ENCODE results near the gene NLRX1.
"Not testable (repeated sequence)": the region's sequence is repeated elsewhere in the genome, so short reads cannot be mapped to it uniquely, and the experiment has no call there.

NLRX1 gene

DNA sequence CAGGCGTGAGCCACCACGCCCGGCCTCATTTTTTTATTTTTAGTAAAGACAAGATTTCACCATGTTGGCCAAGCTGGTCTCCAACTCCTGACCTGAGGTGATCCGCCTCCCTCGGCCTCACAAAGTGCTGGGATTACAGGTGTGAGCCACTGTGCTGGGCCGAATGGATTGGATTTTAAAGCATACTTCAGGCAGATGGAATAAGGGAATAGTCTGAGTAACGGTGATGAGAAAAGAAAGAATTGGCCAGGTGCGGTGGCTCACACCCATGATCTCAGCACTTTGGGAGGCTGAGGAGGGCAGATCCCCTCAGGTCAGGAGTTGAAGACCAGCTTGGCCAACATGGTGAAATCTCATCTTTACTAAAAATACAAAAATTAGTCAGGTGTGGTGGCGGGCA lies 35.5 kb downstream of the NLRX1 start:
- Mint-ChIP-seq H3K4me3 (no peak overlapping the region), H3K4me1 (ENCODE audit: low read depth) (peaks cover 21% of the 10 kb centered on the region), H3K27me3 (no peaks in the 10 kb centered on the region), H3K36me3 (ENCODE audit: low read depth) (peaks cover 12% of the 10 kb centered on the region), H3K27ac (no peak overlapping the region), H3K9me3 (no peaks in the 10 kb centered on the region)
- no peak for DNase-seq

DNA sequence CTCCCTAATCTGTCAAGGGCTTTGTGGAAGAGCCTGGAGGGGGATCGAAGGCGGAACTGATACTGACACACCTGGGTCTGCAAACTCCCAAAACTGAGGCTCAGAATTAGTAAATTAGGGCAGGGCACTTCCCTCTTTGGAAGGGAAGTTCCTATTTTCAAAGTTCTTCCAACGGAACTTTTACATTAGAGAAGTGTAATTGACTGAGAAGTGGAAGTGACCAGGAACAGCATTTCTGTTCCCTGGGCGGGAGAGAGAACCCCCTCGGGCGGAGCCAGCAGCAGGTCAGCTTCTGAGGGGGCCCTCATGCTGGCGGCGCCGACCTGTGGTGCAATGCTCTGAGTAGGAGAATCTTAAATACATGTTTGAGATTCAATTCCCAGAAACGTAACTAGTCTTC lies 36.6 kb downstream of the NLRX1 start:
- Mint-ChIP-seq H3K4me3 (peak overlapping the region; percentile 42), H3K36me3 (ENCODE audit: low read depth) (peaks cover 12% of the 10 kb centered on the region), H3K4me1 (ENCODE audit: low read depth) (peaks cover 27% of the 10 kb centered on the region), H3K27me3 (no peaks in the 10 kb centered on the region), H3K9me3 (no peaks in the 10 kb centered on the region), H3K27ac (peak overlapping the region; percentile 47)
- DNase-seq, result no peak

DNA sequence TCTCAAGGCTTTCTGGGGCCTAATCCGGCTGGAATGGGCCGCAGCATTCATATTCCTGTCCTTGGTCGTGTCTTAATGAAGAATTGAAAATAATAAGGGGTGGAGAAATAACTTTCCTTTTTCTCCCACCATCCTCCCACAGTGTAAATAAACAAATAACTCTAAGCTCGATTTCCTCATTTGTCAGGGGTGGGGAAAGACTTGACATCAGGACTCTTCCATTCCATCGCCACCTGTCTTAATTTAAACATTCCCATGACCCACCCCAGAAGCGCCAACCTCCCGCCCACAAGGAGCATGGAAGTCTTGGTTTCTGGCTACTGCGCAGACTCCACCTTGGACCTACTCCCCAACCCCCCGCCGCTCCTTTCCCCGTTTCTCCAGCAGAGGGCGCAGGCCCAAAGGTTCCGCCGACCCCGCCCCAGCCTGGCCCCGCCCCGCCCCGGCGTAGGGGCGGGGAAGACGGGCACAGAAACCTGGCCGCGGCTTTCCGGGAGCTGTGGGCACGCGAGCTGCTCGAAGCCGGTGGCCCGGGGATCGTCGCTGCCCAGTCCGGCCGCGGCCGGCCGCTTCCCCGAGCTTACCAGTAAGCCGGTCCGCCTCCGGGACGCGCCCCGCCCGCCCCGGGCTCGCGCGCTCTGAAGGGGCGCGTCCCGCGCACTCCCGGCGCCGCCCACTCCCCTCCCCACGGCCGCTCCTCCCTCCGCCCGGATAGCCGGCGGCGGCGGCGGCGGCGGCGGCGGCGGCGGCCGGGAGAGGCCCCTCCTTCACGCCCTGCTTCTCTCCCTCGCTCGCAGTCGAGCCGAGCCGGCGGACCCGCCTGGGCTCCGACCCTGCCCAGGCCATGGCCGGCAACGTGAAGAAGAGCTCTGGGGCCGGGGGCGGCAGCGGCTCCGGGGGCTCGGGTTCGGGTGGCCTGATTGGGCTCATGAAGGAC lies 37.3 kb downstream of the NLRX1 start, which contains the start of gene CBL:
Gene CBL, plus strand, starts transcription at position 766 of the 937 bp plus-strand sequence. Its CDS starts 79 bp downstream, at position 845.
- Mint-ChIP-seq H3K4me3 (peak within 1 kb of the TSS; percentile 94), H3K4me1 (ENCODE audit: low read depth) (peaks cover 31% of the 10 kb centered on the region), H3K27me3 (no peaks in the 10 kb centered on the region), H3K36me3 (ENCODE audit: low read depth) (peaks cover 12% of the 10 kb centered on the region), H3K9me3 (no peaks in the 10 kb centered on the region), H3K27ac (peak within 1 kb of the TSS; percentile 92)
- DNase-seq, result peak; percentile 99

DNA sequence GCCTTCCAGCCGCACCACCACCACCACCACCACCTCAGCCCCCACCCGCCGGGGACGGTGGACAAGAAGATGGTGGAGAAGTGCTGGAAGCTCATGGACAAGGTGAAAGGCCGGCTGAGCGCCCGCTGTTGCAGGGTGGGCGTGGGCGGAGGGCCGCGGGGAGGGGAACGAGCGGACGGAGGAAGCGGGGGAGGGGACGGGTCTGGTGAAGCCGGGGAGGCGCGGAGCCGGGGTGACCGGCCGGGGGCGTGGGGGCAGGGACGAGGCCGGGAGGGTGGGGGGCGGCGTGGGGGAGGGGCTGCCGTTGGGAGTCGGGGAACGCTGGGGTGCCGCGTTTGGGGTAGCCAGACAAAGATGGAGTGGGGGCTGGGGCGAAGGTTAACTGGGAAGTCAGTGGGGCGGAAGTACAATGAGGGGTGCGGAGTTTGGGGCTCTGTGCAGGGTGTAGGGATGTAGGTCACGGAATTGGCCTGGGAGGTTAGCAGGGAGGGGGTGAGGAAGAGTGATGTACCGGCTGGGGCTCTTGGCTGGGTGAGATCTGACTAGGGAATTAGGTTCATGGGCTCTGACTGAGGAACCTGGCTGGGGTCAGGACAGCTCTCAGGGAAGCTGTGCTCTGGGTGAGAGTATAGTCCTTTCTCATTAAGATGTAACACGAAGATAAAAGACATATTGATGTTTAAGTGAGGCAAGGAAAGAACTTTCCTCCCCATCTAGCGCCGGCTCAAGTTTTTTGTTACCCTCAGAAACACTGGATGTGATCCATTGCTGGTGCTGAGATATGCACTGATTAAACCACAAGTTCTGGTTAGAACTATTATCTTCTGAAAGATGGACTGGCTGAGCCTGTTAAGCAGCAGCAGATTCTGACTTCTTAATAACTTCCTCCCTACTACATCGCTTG lies 38.2 kb downstream of the NLRX1 start:
- H3K4me3 Mint-ChIP-seq, result peak overlapping the region; percentile 94
- H3K27ac Mint-ChIP-seq, result peak overlapping the region; percentile 90
- H3K36me3 Mint-ChIP-seq (ENCODE audit: low read depth), result peaks cover 12% of the 10 kb centered on the region
- H3K4me1 Mint-ChIP-seq (ENCODE audit: low read depth), result peaks cover 31% of the 10 kb centered on the region
- no peak for DNase-seq
- no peaks in the 10 kb centered on the region for H3K9me3 Mint-ChIP-seq
- H3K27me3 Mint-ChIP-seq, result no peaks in the 10 kb centered on the region

DNA sequence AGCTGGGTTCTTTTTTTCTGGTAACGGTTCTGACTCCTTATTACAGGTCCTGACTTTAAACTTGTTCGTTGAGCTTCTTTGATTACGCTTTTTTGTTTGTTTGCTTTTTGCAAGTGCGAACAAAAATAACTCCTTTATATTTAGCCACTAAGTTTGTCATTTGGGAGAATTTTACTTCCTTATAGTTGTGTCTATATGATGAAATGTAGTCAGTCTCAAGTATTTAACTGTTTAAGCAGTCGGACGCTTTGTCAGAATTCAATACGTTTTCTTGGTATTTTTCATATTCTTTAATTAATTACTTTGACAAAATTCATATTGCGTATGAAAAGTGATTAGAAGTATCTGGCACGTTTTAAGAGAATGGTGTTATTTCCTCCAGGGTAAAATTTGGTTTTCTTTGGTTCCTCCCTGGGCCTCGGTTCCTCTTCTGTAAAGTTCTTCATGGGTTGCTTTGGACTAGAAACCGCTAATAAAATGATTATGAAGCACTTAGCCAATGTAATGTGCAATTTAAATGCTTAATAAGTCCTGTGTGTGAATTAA lies 39.0 kb downstream of the NLRX1 start:
- Mint-ChIP-seq H3K4me1 (ENCODE audit: low read depth) (peaks cover 31% of the 10 kb centered on the region), H3K27ac (peak overlapping the region; percentile 90), H3K4me3 (peak overlapping the region; percentile 94), H3K27me3 (no peaks in the 10 kb centered on the region), H3K9me3 (no peaks in the 10 kb centered on the region), H3K36me3 (ENCODE audit: low read depth) (peaks cover 12% of the 10 kb centered on the region)
- DNase-seq, result no peak

DNA sequence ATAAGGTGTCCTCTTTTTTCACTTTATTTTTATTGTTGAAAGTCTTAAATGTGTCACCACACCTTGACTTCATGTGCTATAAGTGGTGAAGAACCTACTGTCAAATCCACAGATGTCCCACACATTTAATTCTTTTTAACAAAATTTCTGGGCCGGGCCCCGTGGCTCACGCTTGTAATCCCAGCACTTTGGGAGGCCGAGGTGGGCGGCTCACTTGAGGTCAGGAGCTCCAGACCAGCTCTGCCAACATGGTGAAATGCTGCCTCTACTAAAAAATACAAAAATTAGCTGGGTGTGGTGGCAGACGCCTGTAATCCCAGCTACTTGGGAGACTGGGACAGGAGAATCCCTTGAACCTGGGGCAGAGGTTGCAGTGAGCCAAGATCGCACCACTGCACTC lies 40.7 kb downstream of the NLRX1 start:
- Mint-ChIP-seq H3K36me3 (ENCODE audit: low read depth) (peaks cover 12% of the 10 kb centered on the region), H3K27me3 (no peaks in the 10 kb centered on the region), H3K27ac (no peak overlapping the region), H3K4me1 (ENCODE audit: low read depth) (peaks cover 38% of the 10 kb centered on the region), H3K4me3 (no peak overlapping the region), H3K9me3 (no peaks in the 10 kb centered on the region)
- DNase-seq, result no peak

DNA sequence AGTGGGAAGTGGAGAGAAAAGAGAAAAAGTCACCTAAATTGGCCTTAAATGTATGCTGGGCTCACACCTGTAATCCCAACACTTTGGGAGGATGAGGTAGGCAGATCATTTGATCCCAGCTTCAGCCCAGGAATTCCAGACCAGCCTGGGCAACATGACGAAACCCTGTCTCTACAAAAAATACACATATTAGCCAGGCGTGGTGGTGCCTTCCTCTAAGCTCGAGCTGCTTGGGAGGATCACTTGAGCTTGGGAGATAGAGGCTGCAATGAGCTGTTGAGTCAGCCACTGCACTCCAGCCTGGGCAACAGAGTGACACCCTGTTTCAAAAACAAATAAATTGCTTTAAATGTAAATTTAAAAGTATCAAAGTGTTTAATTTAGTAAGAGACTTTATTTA lies 41.5 kb downstream of the NLRX1 start:
- H3K4me3 Mint-ChIP-seq, result no peak overlapping the region
- H3K36me3 Mint-ChIP-seq (ENCODE audit: low read depth), result peaks cover 15% of the 10 kb centered on the region
- H3K4me1 Mint-ChIP-seq (ENCODE audit: low read depth), result peaks cover 42% of the 10 kb centered on the region
- H3K27me3 Mint-ChIP-seq, result no peaks in the 10 kb centered on the region
- H3K9me3 Mint-ChIP-seq, result no peaks in the 10 kb centered on the region
- no peak overlapping the region for H3K27ac Mint-ChIP-seq
- no peak for DNase-seq

DNA sequence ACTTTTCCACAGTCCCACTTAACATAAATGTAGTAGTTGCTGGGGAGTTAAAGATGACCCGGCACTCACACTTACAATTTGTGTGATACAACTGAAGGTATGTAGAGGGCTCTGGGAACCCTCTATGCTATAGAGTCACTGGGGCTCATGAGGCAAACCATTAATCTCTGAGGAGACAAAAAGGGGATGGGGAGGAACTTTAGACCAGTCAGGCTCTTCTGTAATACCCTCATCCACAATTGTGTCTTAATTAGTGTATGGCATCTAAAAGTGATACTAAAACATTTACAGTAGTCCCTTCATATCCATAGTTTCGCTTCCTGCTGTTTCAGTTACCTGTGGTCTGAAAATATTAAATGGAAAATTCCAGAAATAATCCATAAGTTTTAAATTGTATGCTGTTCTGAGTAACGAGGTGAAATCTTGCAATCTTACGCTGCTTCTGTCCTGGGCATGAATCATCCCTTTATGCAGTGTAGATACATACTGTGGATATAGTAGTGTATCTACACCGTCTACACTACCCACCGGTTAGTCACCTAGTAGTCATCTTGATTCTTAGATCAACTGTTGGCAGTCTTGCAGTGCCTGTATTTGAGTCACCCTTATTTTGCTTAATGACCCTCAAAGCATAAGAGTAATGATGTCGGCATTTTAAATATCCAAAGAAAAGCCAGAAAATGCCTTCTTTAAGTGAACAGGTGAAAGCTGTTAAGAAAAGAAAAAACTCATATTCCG lies 49.8 kb downstream of the NLRX1 start:
- Mint-ChIP-seq H3K27me3 (no peaks in the 10 kb centered on the region), H3K27ac (peak overlapping the region; percentile 81), H3K4me1 (ENCODE audit: low read depth) (peaks cover 58% of the 10 kb centered on the region), H3K9me3 (no peaks in the 10 kb centered on the region), H3K36me3 (ENCODE audit: low read depth) (peaks cover 18% of the 10 kb centered on the region), H3K4me3 (no peak overlapping the region)
- no peak for DNase-seq

DNA sequence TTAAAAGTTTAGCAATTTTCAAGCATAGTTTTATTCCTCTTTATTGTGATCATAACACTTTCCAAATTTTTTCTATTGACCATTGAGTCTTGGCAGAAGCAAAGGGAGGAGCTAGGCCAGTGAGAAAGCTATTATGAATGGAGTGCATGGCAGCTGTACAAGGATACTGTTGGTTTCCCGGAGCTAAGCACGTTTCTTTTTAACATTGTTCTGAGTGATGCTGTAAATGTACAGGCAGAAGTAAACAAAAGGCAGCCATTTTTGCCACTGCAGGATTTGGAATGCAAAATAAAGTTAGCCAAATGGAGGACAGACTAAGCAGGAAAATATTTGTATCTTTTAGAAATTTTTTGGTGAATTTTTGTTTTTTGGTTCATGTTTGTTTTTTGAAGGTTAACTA lies 53.8 kb downstream of the NLRX1 start:
- H3K4me1 Mint-ChIP-seq (ENCODE audit: low read depth), result peaks cover 61% of the 10 kb centered on the region
- DNase-seq, result no peak
- no peaks in the 10 kb centered on the region for H3K27me3 Mint-ChIP-seq
- H3K4me3 Mint-ChIP-seq, result no peak overlapping the region
- no peaks in the 10 kb centered on the region for H3K9me3 Mint-ChIP-seq
- peak overlapping the region; percentile 3 for H3K27ac Mint-ChIP-seq
- H3K36me3 Mint-ChIP-seq (ENCODE audit: low read depth), result peaks cover 14% of the 10 kb centered on the region

DNA sequence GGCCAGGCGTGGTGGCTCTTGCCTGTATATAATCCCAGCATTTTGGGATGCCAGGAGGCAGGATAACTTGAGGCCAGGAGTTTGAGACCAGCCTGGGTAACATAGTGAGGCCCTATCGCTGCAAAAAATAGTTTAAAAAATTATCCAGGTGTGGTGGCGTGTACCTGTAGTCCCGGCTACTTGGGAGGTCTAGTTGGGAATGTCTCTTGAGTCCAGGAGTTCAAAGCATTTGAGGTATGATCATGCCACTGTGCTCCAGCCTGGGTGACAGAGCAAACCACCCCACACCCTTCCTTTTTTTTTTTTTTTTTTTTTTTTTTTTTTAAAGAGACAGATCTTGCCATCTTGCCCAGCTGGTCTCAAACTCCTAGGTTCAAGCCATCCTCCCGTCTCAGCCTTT lies 54.4 kb downstream of the NLRX1 start:
- no peaks in the 10 kb centered on the region for H3K9me3 Mint-ChIP-seq
- H3K27me3 Mint-ChIP-seq, result no peaks in the 10 kb centered on the region
- no peak overlapping the region for H3K27ac Mint-ChIP-seq
- no peak for DNase-seq
- H3K36me3 Mint-ChIP-seq (ENCODE audit: low read depth), result peaks cover 15% of the 10 kb centered on the region
- no peak overlapping the region for H3K4me3 Mint-ChIP-seq
- H3K4me1 Mint-ChIP-seq (ENCODE audit: low read depth), result peaks cover 58% of the 10 kb centered on the region

DNA sequence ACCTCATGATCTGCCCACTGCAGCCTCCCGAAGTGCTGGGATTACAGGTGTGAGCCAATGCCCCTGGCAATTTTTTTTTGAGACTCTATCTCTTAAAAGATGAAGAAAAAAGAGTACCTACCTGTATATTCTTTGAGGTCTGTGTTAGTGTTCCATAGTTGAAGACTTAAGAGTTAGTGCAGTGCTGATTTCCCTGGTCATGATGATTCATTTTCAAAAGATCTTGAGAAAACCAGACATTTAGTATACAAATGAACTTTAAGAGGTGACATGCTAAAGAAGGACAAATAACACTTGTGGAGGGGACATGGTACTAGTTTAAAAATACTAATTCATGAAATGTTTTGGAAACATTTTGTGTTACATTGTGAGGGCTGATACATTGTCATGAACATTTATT lies 55.3 kb downstream of the NLRX1 start:
- Mint-ChIP-seq H3K36me3 (ENCODE audit: low read depth) (peaks cover 19% of the 10 kb centered on the region), H3K9me3 (no peaks in the 10 kb centered on the region), H3K4me1 (ENCODE audit: low read depth) (peaks cover 58% of the 10 kb centered on the region)

DNA sequence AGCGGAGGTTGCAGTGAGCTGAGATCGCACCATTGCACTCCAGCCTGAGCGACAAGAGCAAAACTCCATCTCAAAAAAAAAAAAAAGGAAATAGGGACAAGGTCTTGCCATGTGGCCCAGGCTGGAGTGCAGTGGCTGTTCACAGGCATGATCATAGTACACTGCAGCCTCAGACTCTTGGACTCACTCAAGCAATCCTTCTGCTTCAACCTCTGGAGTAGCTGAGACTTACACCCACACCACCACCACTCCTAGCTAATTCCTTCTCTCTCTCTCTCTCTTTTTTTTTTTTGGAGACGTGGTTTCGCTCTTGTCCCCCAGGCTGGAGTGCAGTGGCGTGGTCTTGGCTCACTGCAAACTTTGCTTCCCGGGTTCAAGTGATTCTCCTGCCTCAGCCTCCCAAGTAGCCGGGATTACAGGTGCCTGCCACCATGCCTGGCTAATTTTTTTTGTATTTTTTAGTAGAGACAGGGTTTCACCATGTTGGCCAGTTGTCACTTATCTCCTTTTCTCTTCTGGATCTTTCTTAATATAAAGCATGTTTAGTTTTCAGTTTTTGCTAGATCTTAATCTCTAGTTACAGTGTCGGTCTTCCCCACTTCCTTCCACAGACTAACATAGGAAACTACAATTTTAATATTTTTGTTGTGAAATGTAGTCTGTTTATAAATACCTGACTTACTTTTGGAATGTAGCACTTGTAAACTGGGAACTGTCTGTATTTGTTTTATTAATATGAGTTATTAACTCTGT lies 60.2 kb downstream of the NLRX1 start:
- H3K27me3 Mint-ChIP-seq, DNase-seq, H3K9me3 Mint-ChIP-seq: not testable (repeated sequence)
- Mint-ChIP-seq H3K36me3 (ENCODE audit: low read depth) (peaks cover 38% of the 10 kb centered on the region), H3K4me3 (peak overlapping the region; percentile 12), H3K4me1 (ENCODE audit: low read depth) (peaks cover 54% of the 10 kb centered on the region), H3K27ac (peak overlapping the region; percentile 49)

More for the DNA sequence above, 55.3 kb downstream of the NLRX1 start:
- H3K27ac Mint-ChIP-seq, result peak overlapping the region; percentile 20
- no peak for DNase-seq
- H3K27me3 Mint-ChIP-seq, result no peaks in the 10 kb centered on the region
- no peak overlapping the region for H3K4me3 Mint-ChIP-seq

DNA sequence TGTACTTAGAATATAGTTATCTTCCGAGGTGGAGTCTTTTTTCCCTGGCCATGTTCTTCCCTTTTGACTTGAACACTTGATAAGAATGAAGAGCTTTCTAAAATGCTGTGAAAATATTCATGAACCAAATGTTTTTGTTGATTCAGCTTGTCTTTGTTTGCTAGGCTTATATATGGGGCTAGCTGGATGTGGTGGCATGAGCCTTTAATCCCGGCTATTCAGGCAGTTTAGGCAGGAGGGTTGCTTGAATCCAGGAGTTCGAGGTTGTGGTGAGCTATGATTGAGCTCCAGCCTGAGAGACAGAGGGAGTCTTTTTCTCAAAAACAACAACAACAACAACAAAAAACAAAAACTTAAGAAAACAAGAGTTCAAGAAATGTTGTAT lies 60.8 kb downstream of the NLRX1 start:
- Mint-ChIP-seq H3K27ac (peak overlapping the region; percentile 49), H3K27me3 (no peaks in the 10 kb centered on the region), H3K4me3 (no peak overlapping the region), H3K4me1 (ENCODE audit: low read depth) (peaks cover 48% of the 10 kb centered on the region), H3K9me3 (no peaks in the 10 kb centered on the region), H3K36me3 (ENCODE audit: low read depth) (peaks cover 44% of the 10 kb centered on the region)
- no peak for DNase-seq

Measured in activated T-cell treated with anti-CD3 and anti-CD28 coated beads, Interleukin-2, amount 50 U/mL, for 24 hours (primary cell).